GM21447 (cell line): ENCODE data around the gene TUBGCP3.

Experiments
- ATAC-seq: cut with Tn5 transposase; IDR thresholded peaks from one replicate; pipeline ENCODE4 v1.9.1; 2021; ENCODE audit not compliant: unreplicated experiment

The TUBGCP3 gene

GRCh38 chr13:112617754-112618375, 29.9 kb upstream of the TUBGCP3 start:
- no peak for ATAC-seq

GRCh38 chr13:112616586-112617362, 28.8 kb upstream of the TUBGCP3 start:
- peak; percentile 70 for ATAC-seq

- ATAC-seq: no peak
Observed at GRCh38 chr13:112615391-112615790, 27.4 kb upstream of the TUBGCP3 start.

- no peak for ATAC-seq
Observed at GRCh38 chr13:112614835-112615234, 26.9 kb upstream of the TUBGCP3 start.

GRCh38 chr13:112608212-112608611, 20.3 kb upstream of the TUBGCP3 start:
- ATAC-seq: no peak

GRCh38 chr13:112606109-112607001, 18.4 kb upstream of the TUBGCP3 start:
- peak; percentile 99 for ATAC-seq

GRCh38 chr13:112605531-112605990, 17.6 kb upstream of the TUBGCP3 start:
- ATAC-seq: no peak

- no peak for ATAC-seq
Observed at GRCh38 chr13:112603641-112604225, 15.8 kb upstream of the TUBGCP3 start.

GRCh38 chr13:112602189-112602588, 14.2 kb upstream of the TUBGCP3 start:
- no peak for ATAC-seq

- ATAC-seq: no peak
Observed at GRCh38 chr13:112601371-112601770, 13.4 kb upstream of the TUBGCP3 start.

- ATAC-seq: no peak
Observed at GRCh38 chr13:112596235-112596634, 8.3 kb upstream of the TUBGCP3 start.

- no peak for ATAC-seq
Observed at GRCh38 chr13:112592647-112593046, 4.7 kb upstream of the TUBGCP3 start.

GRCh38 chr13:112592181-112592580, 4.2 kb upstream of the TUBGCP3 start:
- no peak for ATAC-seq

GRCh38 chr13:112588490-112589297, 741 bp upstream of the TUBGCP3 start:
- ATAC-seq: no peak

GRCh38 chr13:112587212-112587763, 665 bp downstream of the TUBGCP3 start:
- peak; percentile 52 for ATAC-seq

GRCh38 chr13:112586334-112586960, 1.5 kb downstream of the TUBGCP3 start:
- no peak for ATAC-seq

GRCh38 chr13:112583592-112584277, 4.2 kb downstream of the TUBGCP3 start:
- peak; percentile 58 for ATAC-seq

- no peak for ATAC-seq
Observed at GRCh38 chr13:112582263-112582662, 5.7 kb downstream of the TUBGCP3 start.

- ATAC-seq: no peak
Observed at GRCh38 chr13:112580912-112581311, 7.0 kb downstream of the TUBGCP3 start.
